ENCODE measurements around the gene CTSV. TPM values are rescaled to one million over a fixed set of nuclear protein-coding genes. Genes with fewer than 3 reads are reported as not detected.
"Not testable (repeated sequence)": the region's sequence is repeated elsewhere in the genome, so short reads cannot be mapped to it uniquely, and the experiment has no call there.

Gene CTSV
- total RNA-seq, 1 donor from 2014 or later, result 0.51 TPM

DNA sequence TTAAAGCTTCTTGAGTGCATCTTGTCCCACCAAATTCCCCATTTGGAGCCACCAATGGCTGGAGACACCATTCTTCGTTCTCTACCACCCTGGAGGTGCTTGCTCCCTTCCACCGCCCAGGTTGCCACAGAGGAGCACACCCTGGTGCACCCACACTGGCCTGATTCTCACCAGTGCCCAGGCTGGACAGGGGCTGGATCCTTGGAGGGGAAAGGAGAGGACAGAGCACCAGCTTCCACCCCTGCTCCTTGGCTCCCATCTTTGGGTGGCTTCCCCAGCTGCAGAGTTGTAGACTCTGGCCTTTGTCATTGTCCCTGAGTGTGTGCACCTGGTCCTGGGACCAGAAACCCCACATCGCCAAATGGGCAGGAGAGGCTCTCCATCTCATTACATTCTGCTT lies 21.9 kb upstream of the CTSV start:
- Mint-ChIP-seq H3K4me3 (no peak overlapping the region), H3K36me3 (ENCODE audit: low read depth) (no peaks in the 10 kb centered on the region), H3K27ac (no peak overlapping the region), H3K9me3 (no peaks in the 10 kb centered on the region), H3K27me3 (peaks cover 2% of the 10 kb centered on the region), H3K4me1 (peaks cover 8% of the 10 kb centered on the region)
- DNase-seq, result no peak
- intact Hi-C loops (cut with micrococcal nuclease), result no loop called here

DNA sequence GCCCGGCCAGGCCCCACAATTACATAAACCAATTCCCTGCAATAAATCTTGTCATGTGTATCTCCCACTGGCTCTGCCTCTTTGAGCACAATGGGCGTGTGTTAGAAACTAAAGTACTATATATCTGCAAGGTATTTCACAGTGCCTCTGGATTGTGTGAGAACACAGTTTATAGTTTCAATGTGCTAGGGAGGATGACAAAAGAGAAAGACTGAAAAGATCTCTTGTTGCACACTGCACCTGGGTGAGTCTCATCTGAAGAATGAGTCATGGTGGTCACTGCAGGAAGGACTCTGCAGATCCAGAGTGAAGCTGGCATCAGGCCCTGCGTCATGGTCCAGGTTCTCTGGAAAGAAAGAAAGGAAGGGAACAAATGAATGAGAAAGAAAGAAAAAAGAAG lies 20.7 kb upstream of the CTSV start:
- Mint-ChIP-seq H3K4me3 (no peak overlapping the region), H3K36me3 (ENCODE audit: low read depth) (no peaks in the 10 kb centered on the region), H3K9me3 (no peaks in the 10 kb centered on the region), H3K4me1 (peaks cover 8% of the 10 kb centered on the region), H3K27ac (no peak overlapping the region), H3K27me3 (peaks cover 2% of the 10 kb centered on the region)
- intact Hi-C loops (cut with micrococcal nuclease), result no loop called here
- DNase-seq, result no peak

DNA sequence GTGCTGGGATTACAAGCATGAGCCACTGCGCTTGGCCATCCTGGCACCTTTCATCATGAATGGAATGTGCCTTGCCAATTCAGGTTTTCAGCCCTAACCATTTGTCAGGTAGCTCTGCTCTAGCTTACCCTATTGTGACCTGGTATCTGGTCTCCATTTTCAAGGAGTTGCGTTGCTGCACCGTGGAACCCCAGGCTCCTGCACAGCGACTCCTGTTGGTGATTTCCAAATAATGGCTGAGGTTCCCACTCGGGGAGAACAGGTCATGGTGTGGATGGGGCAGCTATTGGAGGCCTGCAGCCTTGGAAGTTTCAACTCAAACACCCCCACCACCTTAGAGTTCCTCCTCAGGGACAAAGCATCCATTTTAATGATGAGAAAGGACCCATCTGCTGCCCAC lies 18.7 kb upstream of the CTSV start:
- no peaks in the 10 kb centered on the region for H3K9me3 Mint-ChIP-seq
- intact Hi-C loops (cut with micrococcal nuclease), result no loop called here
- H3K4me1 Mint-ChIP-seq, result peaks cover 6% of the 10 kb centered on the region
- H3K27me3 Mint-ChIP-seq, result peaks cover 7% of the 10 kb centered on the region
- H3K27ac Mint-ChIP-seq, result no peak overlapping the region
- no peak for DNase-seq
- H3K36me3 Mint-ChIP-seq (ENCODE audit: low read depth), result no peaks in the 10 kb centered on the region
- no peak overlapping the region for H3K4me3 Mint-ChIP-seq

DNA sequence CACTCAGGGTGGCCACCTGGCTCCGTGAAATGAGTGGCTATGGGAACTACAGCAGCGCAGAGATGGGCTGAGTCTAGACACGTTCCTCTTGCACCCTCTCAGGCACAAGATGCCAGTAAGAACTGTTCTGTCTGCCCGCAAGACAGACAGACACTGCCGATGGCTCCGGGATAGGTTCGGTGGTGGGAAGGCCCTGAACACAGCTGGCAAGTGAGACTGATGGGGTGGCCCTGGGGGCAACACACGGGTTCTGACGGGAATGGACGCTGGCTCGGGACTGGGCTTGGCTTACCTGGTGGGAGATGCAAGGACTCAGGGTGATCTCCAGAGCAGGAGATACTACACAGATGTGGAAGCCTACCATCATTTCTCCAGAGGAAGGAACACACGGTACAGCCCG lies 16.9 kb upstream of the CTSV start:
- H3K36me3 Mint-ChIP-seq (ENCODE audit: low read depth); H3K4me1 Mint-ChIP-seq; H3K27ac Mint-ChIP-seq; H3K9me3 Mint-ChIP-seq; H3K4me3 Mint-ChIP-seq; intact Hi-C loops (cut with micrococcal nuclease); DNase-seq: not testable (repeated sequence)
- peaks cover 12% of the 10 kb centered on the region for H3K27me3 Mint-ChIP-seq

DNA sequence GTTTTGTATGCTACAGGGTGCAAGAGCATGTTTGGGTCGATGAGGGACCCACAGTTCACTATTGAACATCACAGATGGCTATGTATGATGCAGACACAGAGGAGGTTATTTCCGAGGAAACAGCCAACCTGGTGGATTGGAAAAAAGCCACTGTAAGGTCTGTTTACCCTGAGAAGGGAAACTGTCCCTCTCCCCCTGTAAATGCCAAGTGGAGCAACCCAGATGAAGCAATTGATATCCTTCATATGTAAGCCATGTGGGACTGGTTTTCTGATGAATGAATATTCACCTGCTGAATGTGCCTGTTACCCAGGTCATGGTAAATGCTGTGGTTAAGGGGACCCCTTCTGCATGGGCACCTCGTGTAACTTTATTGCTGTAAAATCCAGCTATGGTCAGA lies 14.8 kb upstream of the CTSV start:
- peaks cover 12% of the 10 kb centered on the region for H3K27me3 Mint-ChIP-seq
- no peaks in the 10 kb centered on the region for H3K4me1 Mint-ChIP-seq
- H3K4me3 Mint-ChIP-seq, result no peak overlapping the region
- intact Hi-C loops (cut with micrococcal nuclease), result no loop called here
- no peaks in the 10 kb centered on the region for H3K36me3 Mint-ChIP-seq (ENCODE audit: low read depth)
- H3K9me3 Mint-ChIP-seq, result no peaks in the 10 kb centered on the region
- H3K27ac Mint-ChIP-seq, result no peak overlapping the region
- no peak for DNase-seq

DNA sequence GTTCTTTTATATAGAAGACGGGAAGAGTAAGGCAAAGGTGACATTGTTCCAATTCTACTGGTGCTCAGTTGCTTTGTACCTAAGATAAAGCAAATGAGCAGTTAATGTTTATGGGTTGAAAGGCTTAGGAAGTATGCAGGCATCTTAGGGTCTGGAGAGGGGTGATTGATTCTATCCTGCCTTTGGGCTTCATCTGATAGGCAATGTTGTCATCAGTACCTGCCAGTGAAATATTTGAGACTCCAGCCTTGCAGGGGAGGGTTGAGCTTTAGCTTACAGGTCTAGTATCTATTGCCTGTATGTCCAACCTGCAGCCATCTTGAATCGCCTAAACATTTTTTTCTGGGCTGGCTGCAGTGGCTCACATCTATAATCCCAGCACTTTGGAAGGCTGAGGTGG lies 13.8 kb upstream of the CTSV start:
- DNase-seq, result no peak
- H3K36me3 Mint-ChIP-seq (ENCODE audit: low read depth), result no peaks in the 10 kb centered on the region
- H3K27me3 Mint-ChIP-seq, result peaks cover 14% of the 10 kb centered on the region
- no peak overlapping the region for H3K27ac Mint-ChIP-seq
- no peaks in the 10 kb centered on the region for H3K9me3 Mint-ChIP-seq
- intact Hi-C loops (cut with micrococcal nuclease), result no loop called here
- no peak overlapping the region for H3K4me3 Mint-ChIP-seq
- no peaks in the 10 kb centered on the region for H3K4me1 Mint-ChIP-seq

DNA sequence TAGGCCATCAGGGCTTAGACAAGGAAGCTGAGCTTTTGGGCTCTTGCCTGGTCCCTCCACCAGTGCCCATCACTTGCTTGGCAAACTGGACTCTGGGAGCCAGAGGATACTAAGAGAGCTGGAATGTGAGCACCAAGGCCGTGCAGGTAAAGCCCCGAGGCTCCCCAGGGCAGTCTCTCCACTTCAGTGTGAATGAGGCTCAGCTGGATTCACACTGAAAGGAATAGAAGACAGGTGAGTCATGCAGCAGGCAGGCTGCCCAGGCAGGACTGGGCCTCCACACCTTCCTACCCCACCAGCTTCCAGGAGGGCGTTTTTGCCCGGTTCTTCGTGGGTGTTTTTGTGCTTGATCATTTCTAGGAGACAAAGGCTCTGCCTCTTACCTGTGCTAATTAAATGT lies 7.3 kb upstream of the CTSV start:
- no peaks in the 10 kb centered on the region for H3K4me1 Mint-ChIP-seq
- H3K4me3 Mint-ChIP-seq, result no peak overlapping the region
- intact Hi-C loops (cut with micrococcal nuclease), result no loop called here
- H3K27me3 Mint-ChIP-seq, result peaks cover 33% of the 10 kb centered on the region
- H3K36me3 Mint-ChIP-seq (ENCODE audit: low read depth), result no peaks in the 10 kb centered on the region
- DNase-seq, result no peak
- H3K9me3 Mint-ChIP-seq, result no peaks in the 10 kb centered on the region
- H3K27ac Mint-ChIP-seq, result no peak overlapping the region

DNA sequence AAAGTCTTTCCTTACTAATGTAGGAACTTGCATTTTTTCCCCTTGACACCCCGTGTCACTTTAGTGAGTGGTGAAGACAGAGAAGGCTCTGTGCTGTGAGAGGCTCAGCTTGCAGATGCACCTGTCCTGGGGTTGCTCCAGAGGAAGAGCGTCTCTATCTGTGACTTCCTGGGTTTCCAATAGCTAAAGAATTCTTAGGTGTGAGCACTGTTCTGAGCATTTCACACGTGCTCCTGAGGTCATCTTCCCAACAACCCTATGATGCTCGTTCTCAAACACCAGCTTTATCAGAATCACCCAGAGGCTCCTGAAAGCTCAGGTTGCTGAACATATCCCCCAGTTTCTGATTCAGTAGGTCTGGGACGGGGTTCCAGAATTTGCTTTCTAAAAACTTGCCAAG lies 6.4 kb upstream of the CTSV start:
- Mint-ChIP-seq H3K9me3 (no peaks in the 10 kb centered on the region), H3K4me1 (no peaks in the 10 kb centered on the region), H3K36me3 (ENCODE audit: low read depth) (no peaks in the 10 kb centered on the region), H3K4me3 (no peak overlapping the region), H3K27ac (no peak overlapping the region), H3K27me3 (peaks cover 33% of the 10 kb centered on the region)
- intact Hi-C loops (cut with micrococcal nuclease), result no loop called here
- no peak for DNase-seq

DNA sequence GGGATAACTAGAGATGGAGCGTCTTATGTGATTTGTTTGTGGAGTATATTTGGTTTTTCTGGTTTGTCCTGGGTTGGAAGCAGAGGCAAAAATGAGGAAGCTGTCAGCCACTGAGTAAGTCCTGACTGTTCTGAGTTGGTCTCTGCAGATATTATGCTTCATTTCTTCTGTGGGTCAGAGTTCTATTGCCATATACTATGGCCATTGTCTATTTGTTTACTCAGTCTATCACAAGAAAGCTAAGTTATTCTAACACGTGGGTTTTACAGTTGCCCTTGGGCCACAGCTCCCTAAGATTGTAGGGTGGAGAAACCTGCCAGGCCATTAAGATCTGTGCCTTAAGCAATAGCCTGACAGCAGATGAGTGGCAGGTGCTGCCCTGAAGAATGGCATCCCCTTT lies 3.0 kb upstream of the CTSV start:
- intact Hi-C loops (cut with micrococcal nuclease), result no loop called here
- no peak overlapping the region for H3K4me3 Mint-ChIP-seq
- H3K27ac Mint-ChIP-seq, result no peak overlapping the region
- H3K4me1 Mint-ChIP-seq, result peaks cover 4% of the 10 kb centered on the region
- no peaks in the 10 kb centered on the region for H3K36me3 Mint-ChIP-seq (ENCODE audit: low read depth)
- peaks cover 45% of the 10 kb centered on the region for H3K27me3 Mint-ChIP-seq
- H3K9me3 Mint-ChIP-seq, result peaks cover 4% of the 10 kb centered on the region
- DNase-seq, result no peak

DNA sequence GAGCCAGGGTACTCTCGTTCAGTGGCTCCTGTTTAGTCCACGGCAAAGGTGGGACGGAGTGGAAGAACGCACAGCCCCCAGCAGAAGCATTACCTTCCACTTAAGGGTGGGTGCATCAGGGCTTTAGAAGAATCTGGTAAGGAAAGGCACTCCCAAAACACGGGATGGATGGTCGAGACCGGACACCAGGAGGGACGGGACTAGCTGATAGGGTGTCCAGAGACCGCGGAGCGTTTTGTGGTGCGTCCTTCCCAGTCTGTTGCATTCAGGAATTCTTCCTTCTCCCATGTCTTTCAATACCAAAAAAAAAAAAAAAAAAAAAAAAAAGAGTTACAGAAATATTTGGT lies 545 bp upstream of the CTSV start:
- Mint-ChIP-seq H3K9me3 (peaks cover 4% of the 10 kb centered on the region), H3K27me3 (peaks cover 43% of the 10 kb centered on the region), H3K4me3 (peak overlapping the region; percentile 85), H3K4me1 (peaks cover 4% of the 10 kb centered on the region), H3K36me3 (ENCODE audit: low read depth) (no peaks in the 10 kb centered on the region), H3K27ac (no peak overlapping the region)
- intact Hi-C loops (cut with micrococcal nuclease), result loop anchor here (10.0 kb wide), 1 partner anchor 185 kb away; the partner anchor contains the start of gene ZNF782
- DNase-seq, result no peak

DNA sequence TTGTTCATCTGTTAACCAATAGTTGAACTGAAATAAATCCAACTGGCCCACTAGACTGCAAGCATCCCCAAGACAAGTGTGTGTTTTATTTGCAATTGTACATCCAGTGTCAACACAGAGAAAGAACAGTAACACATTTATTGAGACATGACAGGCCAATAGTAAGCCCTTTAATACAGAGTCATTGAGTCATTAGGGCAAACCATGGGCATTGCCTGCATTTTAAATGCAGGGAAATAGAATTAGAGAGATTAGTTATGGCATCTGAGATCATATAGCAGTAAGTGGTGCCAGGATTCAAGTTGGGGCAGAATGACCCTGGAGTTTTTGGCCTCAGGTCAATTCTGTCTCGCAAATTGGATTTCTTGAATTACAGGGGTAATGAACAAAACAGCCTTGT lies 15.4 kb downstream of the CTSV start:
- H3K27ac Mint-ChIP-seq; H3K9me3 Mint-ChIP-seq; H3K4me1 Mint-ChIP-seq; DNase-seq; H3K4me3 Mint-ChIP-seq; H3K36me3 Mint-ChIP-seq (ENCODE audit: low read depth); intact Hi-C loops (cut with micrococcal nuclease); H3K27me3 Mint-ChIP-seq: not testable (repeated sequence)

DNA sequence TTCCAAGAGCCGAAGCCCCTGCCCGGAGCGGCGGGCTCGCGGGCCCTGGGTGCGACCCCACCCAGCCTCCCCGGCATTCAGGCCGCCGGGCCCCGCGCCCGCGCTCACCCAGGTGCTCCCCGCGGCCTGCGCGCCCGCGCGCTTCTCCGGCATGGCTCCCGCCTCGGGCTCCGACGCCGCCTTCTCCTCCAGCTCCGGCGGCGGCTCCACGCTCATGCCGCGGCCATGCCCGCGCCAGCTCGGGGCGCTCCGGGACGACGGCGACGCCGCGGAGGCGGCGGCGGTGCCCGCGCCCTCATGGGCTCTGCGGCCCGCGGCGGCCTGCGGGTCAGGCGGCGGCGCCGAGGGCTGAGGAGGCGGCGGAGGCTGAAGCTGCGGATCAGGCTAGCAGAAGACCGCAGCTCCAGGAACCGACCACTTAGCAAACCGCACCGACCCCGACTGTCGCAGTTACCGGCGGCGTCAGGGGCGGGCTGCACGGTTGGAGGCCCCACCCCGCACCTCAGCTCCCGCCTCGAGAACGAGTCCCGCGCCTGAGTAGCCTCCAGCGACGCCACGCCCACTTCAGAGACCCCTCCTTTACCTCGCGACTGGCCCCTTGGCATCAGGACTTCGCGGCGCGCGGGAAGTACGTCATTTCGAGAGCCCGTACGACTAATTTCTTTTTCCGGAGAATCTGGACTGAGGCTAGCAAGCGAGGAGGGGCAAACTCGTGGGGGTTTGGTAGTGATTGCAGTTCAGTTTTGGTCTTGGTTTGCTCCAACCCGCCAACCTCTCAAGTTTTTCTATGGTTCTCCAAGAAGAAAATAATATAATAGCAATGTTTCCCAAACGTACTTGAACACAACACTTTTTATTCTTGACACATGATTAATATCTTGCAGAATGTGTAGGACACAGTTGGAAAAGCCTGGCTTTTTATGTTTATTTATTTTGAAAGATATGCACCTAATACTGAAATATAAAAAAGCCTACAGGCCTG lies 25.5 kb downstream of the CTSV start:
- H3K9me3 Mint-ChIP-seq; H3K36me3 Mint-ChIP-seq (ENCODE audit: low read depth); H3K27me3 Mint-ChIP-seq: not testable (repeated sequence)
- peak overlapping the region; percentile 93 for H3K27ac Mint-ChIP-seq
- H3K4me1 Mint-ChIP-seq, result peaks cover 13% of the 10 kb centered on the region
- intact Hi-C loops (cut with micrococcal nuclease), result loop anchor here (5.0 kb wide), 2 partner anchors 156 to 596 kb away; partner anchors contain the start of gene ZNF367
- H3K4me3 Mint-ChIP-seq, result peak overlapping the region; percentile 88
- peak; percentile 93 for DNase-seq

DNA sequence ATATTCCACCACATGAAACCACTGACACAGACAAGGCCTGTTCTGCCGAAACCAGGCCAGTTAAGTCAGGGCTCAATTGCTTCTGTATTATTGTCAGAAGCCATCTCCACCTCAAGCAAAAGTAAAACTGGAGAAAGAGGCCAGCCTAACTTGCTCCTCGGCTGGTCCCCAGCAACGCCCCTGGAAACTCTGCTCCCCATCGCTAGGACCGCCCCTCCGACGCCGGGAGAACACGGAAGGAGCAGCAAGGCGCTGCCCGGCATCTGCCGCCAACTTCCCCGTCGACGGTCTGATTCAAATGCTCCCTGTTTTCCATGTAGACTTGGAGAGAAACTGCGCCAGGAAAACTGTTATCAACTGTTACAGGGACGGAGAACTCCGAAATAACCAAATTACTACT lies 26.3 kb downstream of the CTSV start:
- H3K4me1 Mint-ChIP-seq, result peaks cover 13% of the 10 kb centered on the region
- peak overlapping the region; percentile 88 for H3K4me3 Mint-ChIP-seq
- H3K9me3 Mint-ChIP-seq; H3K27me3 Mint-ChIP-seq; H3K36me3 Mint-ChIP-seq (ENCODE audit: low read depth): not testable (repeated sequence)
- peak; percentile 75 for DNase-seq
- intact Hi-C loops (cut with micrococcal nuclease), result loop anchor here (5.0 kb wide), 2 partner anchors 155 to 595 kb away; partner anchors contain the start of gene ZNF367
- H3K27ac Mint-ChIP-seq, result peak overlapping the region; percentile 93

DNA sequence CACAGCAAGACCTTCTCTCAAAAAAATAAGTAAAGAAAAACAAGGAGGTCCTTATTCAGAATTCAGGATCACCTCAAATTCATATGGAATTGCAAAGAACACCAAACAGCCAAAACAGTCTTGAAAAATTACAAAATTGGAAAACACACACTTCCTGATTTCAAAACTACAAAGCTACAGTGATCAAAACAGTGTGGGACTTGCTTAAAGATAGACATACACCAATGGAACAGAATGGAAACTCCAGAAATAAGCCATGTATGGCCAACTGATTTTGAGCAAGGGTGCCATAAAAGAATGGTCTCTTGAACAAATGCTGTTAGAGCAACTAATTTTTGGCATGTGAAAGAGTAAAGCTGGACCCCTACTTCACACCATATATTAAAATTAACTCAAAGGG lies 36.7 kb downstream of the CTSV start:
- H3K4me1 Mint-ChIP-seq, result peaks cover 22% of the 10 kb centered on the region
- H3K9me3 Mint-ChIP-seq; H3K27ac Mint-ChIP-seq; H3K36me3 Mint-ChIP-seq (ENCODE audit: low read depth); H3K27me3 Mint-ChIP-seq; H3K4me3 Mint-ChIP-seq; DNase-seq; intact Hi-C loops (cut with micrococcal nuclease): not testable (repeated sequence)

DNA sequence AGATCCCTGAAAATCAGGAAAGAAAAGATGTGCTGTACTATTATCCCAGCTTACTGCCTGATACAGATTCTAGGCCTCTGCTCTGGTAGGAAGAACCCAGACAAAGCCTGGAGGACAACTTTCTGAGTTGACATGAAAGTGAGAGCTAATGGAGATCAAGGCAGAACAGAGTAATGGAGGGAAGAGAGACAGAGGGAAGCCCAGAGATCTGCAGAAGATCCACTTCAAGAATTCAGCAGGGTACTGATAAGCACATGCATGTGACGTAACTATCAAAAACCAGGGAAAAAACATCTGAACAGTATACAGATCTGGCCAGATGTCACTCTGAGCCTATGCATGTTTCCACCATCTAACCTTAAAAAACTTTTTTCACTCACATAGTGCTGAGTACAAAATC lies 37.6 kb downstream of the CTSV start:
- H3K36me3 Mint-ChIP-seq (ENCODE audit: low read depth); H3K27me3 Mint-ChIP-seq; DNase-seq; intact Hi-C loops (cut with micrococcal nuclease); H3K4me3 Mint-ChIP-seq; H3K9me3 Mint-ChIP-seq; H3K27ac Mint-ChIP-seq: not testable (repeated sequence)
- H3K4me1 Mint-ChIP-seq, result peaks cover 24% of the 10 kb centered on the region
